ENCODE measurements around the gene TJP3.

TJP3 gene

GRCh38 chr19:3785938-3786824 is 78.0 kb downstream of the TJP3 start, which contains the start of gene MATK:
Gene MATK (minus strand): TSS chr19:3786381. CDS start chr19:3785135, 1,246 bp downstream.
- no peak for DNase-seq

- no peak for DNase-seq
Observed at GRCh38 chr19:3788996-3789778, 81.0 kb downstream of the TJP3 start.

- no peak for DNase-seq
Observed at GRCh38 chr19:3790209-3790734, 82.1 kb downstream of the TJP3 start.

GRCh38 chr19:3790941-3791340 is 82.8 kb downstream of the TJP3 start:
- no peak for DNase-seq

- DNase-seq, result no peak
Observed at GRCh38 chr19:3792114-3792513, 83.9 kb downstream of the TJP3 start.

GRCh38 chr19:3793799-3794198 is 85.6 kb downstream of the TJP3 start:
- no peak for DNase-seq

- DNase-seq, result no peak
Observed at GRCh38 chr19:3796358-3796757, 88.2 kb downstream of the TJP3 start.

GRCh38 chr19:3798137-3798536 is 90.0 kb downstream of the TJP3 start:
- no peak for DNase-seq
